HG02678 (cell line): ENCODE results near the gene TTC33.
A peak's percentile ranks its signal among the peaks of the same experiment; 100 is the strongest.

Experiments used
- ATAC-seq: cut with Tn5 transposase; IDR thresholded peaks from one replicate; pipeline ENCODE4 v1.9.1; 2021; ENCODE audit warnings: mild to moderate bottlenecking, moderate library complexity; ENCODE audit not compliant: unreplicated experiment

Gene TTC33

DNA sequence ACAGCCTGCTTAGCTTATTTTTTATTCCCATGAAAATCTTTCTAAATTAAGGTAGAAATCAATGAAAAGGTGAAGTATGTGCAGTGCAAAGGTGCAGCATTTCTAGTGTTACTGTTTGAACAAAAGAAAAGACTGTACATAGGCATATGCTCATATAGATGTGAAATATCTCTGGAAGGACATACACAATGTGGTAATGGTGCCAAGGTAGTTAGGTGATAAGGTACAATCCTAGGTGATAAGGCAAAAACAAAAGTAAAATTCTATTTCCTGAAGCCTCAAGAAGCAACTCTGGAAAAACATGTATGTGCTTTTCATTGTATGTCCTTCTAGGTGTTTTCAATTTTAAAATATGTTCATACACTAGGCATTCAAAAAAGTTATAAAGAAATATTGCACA lies 215.5 kb downstream of the TTC33 start:
- ATAC-seq = no peak

GRCh38 chr5:40524677-40525076 lies 231.1 kb downstream of the TTC33 start:
- no peak for ATAC-seq

DNA sequence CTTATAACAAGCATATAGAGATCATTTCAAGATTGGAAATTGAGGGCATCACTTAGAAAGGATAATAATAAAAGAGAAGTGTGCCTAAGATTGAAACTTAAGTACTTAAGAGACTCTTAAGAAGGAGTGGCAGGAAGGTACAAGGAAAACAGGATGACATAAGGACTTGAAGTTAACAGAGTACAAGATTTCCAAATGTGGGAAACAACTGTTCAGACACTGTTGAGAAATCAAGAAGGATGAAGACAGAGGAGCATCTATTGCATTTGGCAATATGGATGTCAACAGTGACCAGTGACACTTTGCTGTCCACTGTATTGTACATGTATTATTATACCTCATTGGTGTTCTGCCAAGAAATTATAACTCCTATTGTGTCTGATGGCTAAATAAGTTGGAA lies 233.8 kb downstream of the TTC33 start:
- no peak for ATAC-seq

DNA sequence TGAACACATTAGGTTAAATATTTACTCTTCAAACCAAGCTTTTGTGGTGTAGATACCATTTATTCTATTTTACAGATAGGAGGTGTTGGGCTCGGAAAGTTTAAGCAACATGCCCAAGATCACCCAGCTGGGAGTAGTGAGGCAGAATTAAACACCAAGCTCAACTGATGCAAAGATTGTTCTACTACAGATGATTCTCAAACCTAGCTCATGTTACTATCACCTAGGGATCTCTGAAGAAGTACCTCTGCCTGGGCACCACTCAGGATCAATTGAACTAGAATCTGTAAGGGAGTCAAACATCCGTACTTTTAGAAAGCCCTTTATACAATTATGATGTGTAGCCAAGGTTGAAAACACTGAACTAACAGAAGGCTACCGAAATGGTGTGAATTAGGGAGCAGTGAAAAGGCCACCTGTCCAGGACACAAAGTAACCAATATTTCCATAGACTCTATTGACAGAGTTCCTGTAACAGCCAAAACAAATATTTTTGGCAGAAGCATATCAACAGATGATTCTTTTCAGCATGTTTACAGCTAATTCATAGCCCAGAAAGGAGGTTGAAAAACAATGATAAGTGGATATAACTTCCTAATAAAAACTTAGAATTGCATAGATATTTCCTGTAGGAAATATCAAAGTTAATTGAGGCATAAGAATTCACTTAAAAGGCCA lies 234.5 kb downstream of the TTC33 start:
- no peak for ATAC-seq

- ATAC-seq = no peak
Observed at GRCh38 chr5:40518485-40518917, 237.3 kb downstream of the TTC33 start.

- ATAC-seq = no peak
Observed at GRCh38 chr5:40515476-40515875, 240.3 kb downstream of the TTC33 start.

DNA sequence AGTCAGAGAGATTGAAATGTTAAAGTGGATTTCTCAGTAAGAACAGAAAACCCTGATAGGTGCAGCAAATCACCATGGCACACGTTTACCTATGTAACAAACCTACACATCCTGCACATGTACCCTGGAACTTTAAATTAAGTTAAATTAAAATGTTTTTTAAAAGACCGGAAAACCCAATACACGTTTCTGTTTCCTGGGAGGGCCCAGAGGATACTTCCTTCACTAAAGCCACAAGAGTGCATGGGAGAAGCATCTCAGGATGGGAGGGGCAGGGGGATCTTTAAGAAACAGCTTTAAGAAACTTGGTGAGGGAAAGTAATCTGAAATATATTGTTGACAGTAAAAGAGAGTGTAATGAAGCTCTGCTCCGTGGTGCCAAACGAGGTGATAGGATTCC lies 240.8 kb downstream of the TTC33 start:
- no peak for ATAC-seq

DNA sequence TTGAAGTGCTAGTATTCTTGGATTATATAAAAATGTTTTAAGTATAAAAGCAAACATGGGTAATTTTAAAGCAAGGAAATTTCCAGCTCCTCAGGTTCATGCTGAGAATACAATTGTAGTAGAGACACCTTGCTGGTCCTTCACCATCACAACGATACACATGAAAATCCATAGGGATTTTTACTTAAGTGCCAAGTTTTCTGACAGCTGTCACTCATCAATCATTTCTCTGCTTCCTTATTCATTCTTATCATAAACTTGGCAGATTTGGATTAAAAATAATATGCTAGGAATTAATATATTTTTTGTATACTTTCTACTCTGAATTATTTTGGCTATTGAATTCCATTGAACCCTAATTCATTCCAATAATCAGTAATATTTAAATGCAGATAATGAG lies 244.0 kb downstream of the TTC33 start:
- ATAC-seq = no peak

DNA sequence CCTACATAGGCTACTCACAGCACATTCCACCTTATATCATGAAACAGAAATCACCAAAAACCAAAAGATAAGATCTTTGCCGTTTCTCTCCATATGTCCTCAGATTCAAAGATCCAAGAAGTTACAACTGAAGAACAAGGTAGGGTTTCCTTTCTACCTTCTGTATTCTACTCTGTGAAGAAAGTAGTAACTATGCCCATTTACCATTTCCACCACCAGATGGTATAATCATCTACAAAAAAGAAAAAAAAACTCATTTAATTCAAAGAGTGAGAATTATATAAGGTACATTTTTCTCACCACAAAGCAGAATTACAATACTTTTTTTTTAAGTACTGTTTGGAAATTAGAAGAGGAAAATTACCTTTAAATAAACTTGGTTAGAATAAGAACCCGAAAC lies 248.7 kb downstream of the TTC33 start:
- ATAC-seq = no peak

- ATAC-seq = no peak
Observed at GRCh38 chr5:40505031-40505430, 250.7 kb downstream of the TTC33 start.

- ATAC-seq = no peak
Observed at GRCh38 chr5:40503439-40503838, 252.3 kb downstream of the TTC33 start.

DNA sequence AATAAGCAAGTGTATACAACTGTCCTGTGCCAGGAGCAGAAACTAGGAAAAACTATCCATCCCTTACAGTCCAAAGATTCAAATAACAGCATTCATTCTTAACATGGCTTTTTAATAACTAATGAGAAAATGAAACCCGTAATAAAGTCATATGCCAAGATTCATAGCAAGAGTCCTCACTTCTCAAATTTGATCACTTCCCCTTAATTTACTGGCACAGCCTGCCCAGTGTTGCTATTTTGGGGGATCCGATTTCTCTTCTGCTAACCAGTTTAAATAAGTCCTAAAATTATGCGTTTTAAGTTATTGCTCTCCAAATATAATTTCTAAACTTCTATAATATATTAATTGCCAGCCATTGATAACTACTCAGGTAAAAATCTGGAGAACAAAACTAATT lies 253.0 kb downstream of the TTC33 start:
- ATAC-seq = peak; percentile 65

- ATAC-seq = no peak
Observed at GRCh38 chr5:40501711-40502444, 253.9 kb downstream of the TTC33 start.

GRCh38 chr5:40499518-40500273 lies 256.1 kb downstream of the TTC33 start:
- no peak for ATAC-seq

DNA sequence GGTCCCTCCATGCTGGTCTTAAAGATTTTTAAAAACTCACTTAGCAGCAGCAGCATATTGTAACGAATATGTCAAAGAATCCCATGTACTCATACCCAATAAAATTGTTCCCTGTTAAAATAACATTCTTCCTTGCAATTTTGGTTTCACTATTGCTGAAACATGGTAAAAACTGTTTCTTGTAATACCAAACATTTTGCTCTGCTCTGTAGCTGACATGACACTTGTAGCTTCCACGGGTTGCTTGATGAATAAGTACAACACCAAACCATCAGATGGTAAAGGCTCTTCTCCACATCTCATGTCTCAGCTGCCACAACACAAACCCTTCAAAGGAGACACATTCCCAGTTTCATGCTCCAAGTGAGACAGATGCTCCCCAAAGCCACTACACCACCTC lies 256.8 kb downstream of the TTC33 start:
- ATAC-seq = no peak

DNA sequence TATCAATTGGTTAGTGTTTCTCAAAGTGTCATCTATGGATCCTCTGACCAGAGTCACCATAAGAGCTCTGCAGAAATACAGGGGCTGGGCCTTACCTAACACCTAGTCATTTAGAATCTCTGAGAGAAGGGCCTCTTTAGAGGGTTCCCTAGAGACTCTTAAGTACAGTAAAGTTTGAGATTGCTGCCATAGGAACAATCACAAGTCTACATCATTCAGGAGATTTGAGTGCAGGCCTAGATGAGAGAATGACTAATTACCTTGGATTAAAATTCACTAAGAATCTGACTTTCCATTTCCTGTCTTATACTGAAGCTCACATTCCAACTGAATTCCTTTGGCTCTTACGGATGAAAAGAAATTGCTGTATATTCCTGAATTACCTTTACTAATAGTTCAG lies 258.2 kb downstream of the TTC33 start:
- ATAC-seq = no peak

GRCh38 chr5:40495237-40495635 lies 260.5 kb downstream of the TTC33 start:
- no peak for ATAC-seq

DNA sequence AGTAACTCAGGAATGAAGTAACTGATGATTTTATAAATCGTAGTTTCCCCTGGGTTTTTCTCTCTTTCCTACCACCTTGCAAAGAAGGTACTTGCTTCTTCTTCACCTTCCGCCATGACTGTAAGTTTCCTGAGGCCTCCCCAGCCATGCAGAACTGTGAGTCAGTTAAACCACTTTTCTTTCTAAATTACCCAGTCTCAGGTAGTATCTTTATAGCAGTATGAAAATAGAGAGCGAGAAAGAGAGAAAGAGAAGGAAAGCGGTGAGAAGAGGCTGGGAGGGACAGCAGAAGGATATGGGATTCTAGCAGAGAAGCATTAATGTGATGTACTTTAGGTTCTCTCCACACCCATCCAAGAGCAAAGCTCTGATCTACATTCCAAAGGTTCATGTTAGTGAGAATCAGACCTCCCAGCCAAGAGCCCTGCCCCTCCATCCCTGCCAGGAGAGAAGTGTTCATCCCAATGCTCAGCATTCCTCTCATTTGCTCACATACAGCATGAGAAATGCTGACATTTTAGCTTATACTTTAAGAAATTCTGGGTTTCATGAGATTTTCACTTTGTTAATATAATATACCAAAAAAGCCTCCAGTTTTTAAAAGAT lies 261.0 kb downstream of the TTC33 start:
- no peak for ATAC-seq

GRCh38 chr5:40492056-40492455 lies 263.7 kb downstream of the TTC33 start:
- ATAC-seq = no peak

GRCh38 chr5:40491644-40492043 lies 264.1 kb downstream of the TTC33 start:
- ATAC-seq = no peak

GRCh38 chr5:40490464-40491111 lies 265.2 kb downstream of the TTC33 start:
- peak; percentile 47 for ATAC-seq
